HG02763 (cell line): Measurements from ENCODE around the gene RANGRF.

Experiments used
- ATAC-seq: cut with Tn5 transposase; IDR thresholded peaks from one replicate; pipeline ENCODE4 v1.9.1; 2021; ENCODE audit warnings: mild to moderate bottlenecking, moderate library complexity; ENCODE audit not compliant: unreplicated experiment

RANGRF gene

DNA sequence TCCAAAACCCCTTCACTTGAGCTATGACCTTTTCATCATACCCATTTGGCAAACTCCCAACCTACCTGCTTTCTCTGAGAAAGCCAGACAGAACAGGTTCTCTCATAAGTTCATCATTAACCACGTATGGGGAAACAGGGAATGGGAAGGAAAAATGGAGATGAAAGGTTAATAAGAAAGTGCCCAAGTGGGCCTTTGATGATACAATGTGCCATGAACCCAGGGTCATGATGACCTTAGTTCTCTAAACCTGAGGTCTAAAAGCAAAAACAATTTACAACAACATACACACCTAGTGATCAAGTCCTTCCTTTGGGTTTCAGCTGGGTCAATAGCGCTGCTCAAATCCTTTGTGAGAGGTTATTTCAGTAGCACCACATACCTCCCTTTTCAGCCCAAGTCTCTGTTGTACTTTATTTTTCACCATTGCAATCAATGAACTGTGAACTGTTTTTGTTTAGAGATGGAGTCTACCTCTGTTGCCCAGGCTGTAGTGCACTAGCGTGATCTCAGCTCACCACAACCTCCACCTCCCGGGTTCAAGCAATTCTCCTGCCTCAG is 14.5 kb upstream of the RANGRF start:
- no peak for ATAC-seq

- no peak for ATAC-seq
These were observed 13.7 kb upstream of the RANGRF start for GRCh38 chr17:8274816-8275215.

- ATAC-seq, result no peak
These were observed 12.8 kb upstream of the RANGRF start for GRCh38 chr17:8275421-8276290.

- ATAC-seq, result no peak
These were observed 11.2 kb upstream of the RANGRF start for GRCh38 chr17:8277317-8277716.

- ATAC-seq, result no peak
These were observed 6.1 kb upstream of the RANGRF start for GRCh38 chr17:8282345-8282744.

- ATAC-seq, result no peak
These were observed 5.1 kb upstream of the RANGRF start for GRCh38 chr17:8283356-8283755.

DNA sequence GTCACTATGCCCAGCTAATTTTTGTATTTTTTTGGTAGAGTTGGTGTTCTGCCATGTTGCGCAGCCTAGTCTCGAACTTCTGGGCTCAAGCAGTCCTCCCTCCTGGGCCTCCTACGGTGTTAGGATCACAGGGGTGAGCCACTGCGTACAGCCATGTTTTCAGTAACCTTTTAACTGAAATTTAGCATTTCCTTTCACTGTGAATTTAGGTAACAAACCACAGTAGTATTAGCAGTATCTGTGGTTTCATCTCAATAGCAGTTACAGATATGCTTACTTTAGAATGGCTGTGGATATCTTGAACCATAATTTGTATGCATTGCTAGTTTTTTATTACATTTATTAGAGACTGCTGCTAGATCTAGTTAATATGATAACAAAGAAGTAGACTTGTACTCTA is 4.3 kb upstream of the RANGRF start:
- ATAC-seq, result no peak

DNA sequence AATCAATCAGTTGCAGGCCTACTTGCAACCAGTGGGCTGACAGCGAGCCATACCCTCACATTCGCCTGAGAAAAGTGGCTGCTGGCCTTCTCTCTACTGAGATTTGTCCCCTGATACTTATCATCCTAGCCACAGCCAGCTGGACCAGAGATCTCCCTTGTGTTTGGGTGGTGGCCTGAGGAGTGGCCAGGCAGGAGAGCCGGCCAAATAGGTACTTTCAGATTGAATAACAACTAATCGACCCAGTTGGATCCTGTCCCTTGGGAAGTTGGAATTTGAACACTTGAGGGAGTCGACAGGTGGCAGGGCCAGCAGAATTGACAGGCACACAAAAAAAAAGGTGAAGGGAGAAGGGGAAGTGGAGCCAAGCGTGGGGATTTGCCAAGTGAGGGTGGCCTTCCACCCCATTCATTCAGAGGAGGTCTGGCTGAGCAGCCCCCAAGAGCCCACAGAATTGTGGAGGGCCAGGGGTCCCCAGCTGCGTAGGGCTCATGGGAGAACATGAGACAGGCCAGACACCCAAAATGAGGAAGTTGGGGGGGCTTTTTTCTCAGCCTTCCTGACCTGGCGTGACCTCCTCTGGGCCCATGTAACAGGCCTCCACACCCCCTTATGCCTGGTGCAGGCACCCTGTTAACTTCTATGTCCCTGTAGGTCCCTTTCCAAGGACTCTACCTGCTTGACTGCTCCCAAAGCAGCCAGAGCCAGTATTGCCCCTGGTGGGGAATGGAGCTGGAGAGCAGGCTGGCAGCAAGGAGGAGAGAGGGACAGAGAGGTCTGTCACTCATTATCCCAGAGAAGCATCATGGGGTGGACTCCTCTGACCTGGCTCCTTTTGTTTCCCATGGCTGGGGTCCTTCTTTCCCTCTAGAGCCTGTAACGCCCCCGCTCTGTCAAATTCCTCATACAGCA is 2.9 kb upstream of the RANGRF start:
- no peak for ATAC-seq

DNA sequence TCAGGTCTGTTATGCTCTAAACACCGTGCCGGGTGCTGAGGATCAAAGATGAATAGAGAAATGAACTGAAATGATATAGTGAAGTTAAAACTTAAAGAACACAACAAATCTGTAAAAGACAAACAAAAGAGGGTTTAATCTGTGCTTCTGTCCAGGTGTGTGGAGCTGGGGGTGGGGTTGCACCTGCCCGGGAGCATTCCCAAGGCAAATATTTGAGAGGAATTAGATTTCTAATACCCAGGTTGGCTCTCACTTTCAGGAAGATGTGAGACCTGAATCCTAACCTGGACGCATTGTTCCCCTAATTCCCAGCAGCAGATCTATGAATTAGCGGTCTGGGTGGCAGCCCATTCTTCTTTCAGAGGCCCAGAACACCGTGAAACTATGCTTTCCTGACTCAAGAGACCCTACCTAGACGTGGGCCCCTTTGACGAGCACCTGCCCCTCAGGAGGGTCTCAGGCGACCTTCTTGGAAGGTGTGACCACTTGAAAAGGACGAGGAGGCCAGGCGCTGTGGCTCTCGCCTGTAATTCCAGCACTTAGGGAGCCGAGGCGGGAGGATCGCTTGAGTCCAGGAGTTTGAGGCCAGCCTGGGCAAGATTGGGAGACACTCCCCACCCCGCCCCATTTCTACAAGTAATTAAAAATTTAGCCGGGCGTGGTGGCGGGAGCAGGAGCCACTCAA is 677 bp upstream of the RANGRF start:
- no peak for ATAC-seq

DNA sequence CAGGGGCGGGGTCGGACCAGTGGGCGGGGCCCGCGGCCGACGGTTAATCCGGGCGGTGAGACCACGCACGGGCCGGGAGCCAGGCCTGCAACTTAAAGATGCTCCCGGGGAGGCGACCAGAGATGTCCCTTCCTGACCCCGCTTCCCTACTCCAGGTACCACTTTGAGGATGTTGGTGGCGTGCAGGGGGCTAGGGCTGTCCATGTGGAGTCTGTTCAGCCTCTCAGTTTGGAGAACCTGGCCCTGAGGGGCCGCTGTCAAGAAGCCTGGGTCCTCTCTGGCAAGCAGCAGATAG is 580 bp downstream of the RANGRF start:
- no peak for ATAC-seq

- ATAC-seq, result no peak
These were observed 1.6 kb downstream of the RANGRF start for GRCh38 chr17:8290043-8290442.

DNA sequence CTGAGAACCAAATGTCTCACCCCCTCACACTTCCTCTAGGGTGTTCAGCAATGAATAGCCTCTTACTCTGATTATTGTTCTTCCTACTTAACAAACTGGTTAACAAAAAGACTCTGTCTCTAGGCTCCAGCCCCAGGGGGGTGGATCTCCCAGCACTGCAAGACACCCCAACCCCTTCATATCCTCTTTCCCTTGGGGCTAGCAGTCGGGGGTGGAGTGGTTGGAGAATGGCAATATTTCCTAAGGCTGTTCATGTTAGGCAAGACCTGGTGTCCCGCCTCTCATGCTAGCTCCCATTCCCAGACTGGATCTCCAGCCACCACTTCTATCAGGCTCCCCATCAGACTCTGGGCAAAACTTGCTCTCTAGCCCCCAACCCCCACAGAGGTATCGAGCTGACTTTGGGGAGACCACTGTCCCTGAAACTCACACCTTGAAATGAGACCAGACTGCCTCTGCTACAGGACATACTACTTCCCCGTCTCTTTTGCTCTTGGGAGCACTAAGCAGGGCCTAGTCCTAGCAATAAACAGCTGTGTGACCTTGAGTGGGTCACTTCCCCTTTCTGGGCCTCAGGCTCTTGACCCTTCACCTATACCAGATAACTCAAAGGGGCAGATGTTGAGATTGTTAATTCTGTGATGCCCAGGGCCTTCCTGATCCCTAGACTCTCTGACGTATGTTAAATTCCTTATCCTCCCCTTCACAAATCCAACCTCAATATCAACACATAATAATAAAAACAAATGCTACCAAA is 4.3 kb downstream of the RANGRF start:
- no peak for ATAC-seq

DNA sequence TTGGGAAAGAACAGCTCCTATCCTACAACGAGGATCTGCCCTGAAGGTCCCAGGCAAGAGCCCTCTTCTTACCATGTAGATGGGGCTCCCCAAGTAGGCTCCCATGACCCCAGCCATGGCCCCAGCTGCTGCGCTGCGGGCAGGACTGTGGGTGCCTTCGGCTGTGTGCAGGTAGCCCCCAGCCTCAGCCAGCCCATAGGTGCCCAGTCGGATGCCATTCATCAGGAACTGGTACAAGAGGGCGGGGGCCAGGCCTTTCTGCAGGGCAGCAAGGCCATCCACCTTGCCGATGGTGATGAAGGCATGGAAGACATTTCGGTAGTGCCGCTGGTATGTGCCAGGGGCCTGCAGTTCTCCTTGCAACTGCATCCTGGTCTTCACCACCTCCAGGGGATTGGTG is 5.9 kb downstream of the RANGRF start:
- ATAC-seq, result no peak

DNA sequence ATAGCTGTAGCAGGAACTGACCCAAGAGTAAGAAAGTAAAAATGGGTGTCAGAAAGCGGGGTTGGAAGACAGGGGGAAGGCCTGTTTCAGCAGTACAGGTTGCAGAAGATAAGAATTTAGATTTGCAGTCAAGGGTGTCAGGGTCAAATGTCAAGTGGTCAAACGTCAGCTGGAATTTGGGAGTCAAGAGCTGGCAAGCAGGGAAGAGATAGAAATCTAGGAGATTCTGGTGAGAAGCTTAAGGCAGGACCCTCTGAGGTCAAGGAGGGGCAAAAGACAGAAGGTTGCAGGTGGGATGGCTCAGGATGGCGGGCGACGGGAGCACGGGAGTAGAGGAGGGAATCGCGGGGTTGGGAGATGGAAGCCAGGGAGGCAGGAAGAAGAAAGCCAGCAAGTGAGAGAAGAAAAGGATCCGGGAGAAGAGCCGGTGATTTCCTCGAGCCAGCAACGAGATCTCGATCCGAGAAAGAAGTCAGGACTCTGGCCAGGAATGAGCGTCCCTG is 6.4 kb downstream of the RANGRF start:
- no peak for ATAC-seq

DNA sequence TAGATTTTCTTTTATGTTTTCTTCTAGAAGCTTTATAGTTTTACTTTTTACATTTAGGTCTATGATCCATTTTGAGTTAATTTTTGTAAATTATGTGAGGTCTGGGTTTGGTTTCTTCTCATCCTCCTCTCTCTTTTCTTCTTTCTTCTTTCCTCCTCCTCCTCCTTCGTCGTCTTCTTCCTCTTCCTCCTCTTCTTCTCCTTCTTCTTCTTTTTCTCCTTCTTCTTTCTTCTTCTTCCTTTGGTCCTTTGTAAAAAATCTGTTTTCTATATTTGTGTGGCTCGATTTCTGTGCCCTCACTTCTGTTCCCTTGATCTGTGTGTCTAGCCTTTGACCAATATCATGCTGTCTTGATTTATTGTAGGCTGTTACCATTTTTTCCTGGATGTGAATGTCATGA is 11.8 kb downstream of the RANGRF start:
- no peak for ATAC-seq

GRCh38 chr17:8300627-8301242 is 12.3 kb downstream of the RANGRF start:
- ATAC-seq, result no peak

DNA sequence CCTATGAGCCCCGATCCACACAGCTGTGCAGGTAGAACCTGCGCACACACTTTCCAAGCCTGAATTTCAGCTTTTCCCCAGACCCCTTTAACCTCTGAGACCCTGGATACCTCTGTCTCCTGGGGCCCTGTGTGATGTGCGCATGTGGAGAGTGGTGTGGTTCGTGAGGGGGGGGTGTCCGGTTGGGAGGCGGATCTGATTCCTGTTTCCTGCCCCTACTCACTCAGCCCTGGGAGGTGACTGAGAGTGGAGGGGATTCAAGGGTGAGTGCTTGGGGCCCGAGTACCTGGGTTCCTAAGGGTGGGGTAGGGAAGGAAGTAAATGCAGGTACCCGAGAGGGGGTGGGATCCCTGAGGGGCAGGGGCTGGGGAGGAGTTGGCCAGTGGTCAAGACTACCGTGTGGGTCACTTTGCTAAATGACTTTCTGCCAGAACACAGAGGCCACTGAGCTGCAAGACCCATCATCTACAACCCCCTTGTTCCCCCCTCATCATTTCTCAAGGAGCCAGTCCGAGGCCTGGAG is 22.2 kb downstream of the RANGRF start:
- ATAC-seq, result no peak

- no peak for ATAC-seq
These were observed 22.8 kb downstream of the RANGRF start for GRCh38 chr17:8311131-8311790.

DNA sequence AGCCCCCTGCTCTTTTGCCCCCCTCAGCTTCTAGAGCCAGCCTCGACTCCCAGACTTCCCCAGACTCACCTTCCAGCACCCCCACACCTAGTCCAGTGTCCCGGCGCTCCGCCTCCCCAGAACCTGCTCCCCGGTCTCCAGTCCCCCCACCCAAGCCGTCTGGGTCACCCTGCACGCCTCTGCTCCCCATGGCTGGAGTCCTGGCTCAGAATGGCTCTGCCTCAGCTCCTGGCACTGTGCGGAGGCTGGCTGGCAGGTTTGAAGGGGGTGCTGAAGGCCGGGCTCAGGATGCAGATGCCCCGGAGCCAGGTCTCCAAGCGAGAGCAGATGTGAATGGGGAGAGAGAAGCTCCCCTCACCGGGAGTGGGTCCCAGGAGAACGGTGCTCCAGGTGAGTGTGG is 23.8 kb downstream of the RANGRF start:
- ATAC-seq, result no peak
